ENCODE measurements around the gene MAGI3.

DNA sequence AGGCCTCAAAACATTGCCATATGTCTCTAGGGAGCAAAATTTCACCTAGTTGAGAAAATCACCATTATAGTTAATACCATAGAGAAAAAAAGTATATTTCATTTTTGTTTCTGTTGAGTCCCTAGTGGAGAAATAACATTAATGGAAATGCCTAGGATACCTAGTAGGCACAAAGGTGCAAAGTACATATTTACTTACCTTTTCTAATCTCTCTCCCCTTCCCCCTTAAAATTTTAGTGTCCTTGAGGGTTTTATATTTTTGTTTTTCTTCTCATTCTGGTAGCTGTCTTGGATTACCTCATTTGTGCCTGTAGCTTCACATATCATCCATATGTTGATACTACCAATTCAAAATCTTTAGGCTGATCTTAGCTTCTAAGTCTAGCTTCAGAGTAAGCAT, 127.0 kb downstream of the MAGI3 start:
- no peak for TF ChIP-seq CTCF (IDR thresholded peaks at IDR 0.05)
- TF ChIP-seq POLR2A (IDR thresholded peaks at IDR 0.05), result no peak
